GM18505 (cell line): Measurements from ENCODE around the gene RPS26.

Source experiments
- ATAC-seq: cut with Tn5 transposase; IDR thresholded peaks from one replicate; pipeline ENCODE4 v1.9.1; 2021; ENCODE audit not compliant: unreplicated experiment
- POLR2A ChIP-seq: IDR thresholded peaks from 4 replicates; pipeline ENCODE4 v1.6.1; 2011; ENCODE audit warnings: borderline replicate concordance; ENCODE audit not compliant: insufficient read depth, insufficient read length; ENCODE audit errors: extremely low read depth

The RPS26 gene

DNA sequence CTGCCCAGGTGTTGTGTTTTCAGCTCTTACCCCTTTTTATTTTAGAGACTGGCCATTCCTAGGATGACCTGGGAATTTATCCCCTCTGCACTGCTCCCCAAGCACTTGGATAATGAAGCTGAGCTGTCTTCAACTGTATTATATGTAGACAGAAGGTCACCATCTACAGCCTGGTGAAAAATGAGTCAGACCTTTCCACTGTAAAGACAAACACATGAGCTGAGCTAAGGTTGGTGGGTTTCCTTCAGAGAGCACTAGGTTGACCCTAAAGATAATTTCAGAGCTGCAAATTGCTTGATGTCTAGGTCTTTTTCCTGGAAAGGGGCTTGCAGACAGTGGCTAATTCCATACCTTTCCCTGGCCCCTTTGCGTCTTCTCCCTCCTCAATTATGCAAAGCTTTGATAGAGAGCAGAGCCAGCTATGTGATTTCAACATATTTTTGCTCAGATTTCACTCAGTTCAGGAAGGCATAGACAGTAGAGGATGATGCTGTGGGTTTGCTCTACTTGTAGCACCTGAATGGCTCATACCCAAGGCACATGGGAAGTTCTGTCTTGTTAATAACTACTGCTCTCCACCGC, 30.1 kb upstream of the RPS26 start:
- TF ChIP-seq POLR2A: no peak
- no peak for ATAC-seq

DNA sequence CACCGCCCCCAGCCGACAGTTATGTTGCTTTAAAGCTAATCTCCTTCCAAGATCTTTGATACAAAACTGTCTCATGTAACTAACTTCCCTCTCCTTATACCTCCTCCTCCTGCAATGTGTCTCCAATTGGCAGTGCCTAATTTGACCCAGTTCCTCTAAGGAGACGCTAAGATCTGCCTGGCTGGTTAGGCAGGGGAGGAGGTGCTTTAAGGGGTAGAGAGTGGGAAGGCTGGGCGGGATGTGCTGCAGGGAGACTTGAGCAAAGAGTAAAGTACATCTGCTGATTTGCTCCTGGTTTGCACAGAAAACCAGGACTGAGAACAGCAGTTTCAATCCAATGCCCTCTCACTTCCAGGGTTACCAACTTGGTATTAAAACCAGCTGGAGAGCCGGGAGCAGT, 28.2 kb upstream of the RPS26 start:
- ATAC-seq: no peak
- TF ChIP-seq POLR2A: no peak

DNA sequence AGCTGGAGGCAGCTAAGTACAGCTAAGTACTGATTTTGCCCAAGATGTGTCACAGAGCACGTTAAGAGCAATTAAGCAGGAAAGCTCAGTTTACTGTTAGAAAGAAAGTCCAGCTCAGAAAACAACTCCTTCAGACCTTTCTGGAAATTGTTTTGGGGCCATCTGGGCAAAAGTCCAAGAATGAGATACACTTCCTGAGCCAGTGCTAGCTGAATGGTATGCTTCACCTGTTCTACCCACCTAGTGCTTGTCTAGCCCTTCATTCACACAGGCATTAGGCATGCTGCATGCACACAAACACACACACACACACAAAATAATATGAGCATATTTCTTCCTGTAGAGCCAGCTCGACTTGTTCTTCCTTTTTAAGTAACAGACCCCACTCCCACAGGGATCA, 27.5 kb upstream of the RPS26 start:
- TF ChIP-seq POLR2A: no peak
- ATAC-seq: no peak

DNA sequence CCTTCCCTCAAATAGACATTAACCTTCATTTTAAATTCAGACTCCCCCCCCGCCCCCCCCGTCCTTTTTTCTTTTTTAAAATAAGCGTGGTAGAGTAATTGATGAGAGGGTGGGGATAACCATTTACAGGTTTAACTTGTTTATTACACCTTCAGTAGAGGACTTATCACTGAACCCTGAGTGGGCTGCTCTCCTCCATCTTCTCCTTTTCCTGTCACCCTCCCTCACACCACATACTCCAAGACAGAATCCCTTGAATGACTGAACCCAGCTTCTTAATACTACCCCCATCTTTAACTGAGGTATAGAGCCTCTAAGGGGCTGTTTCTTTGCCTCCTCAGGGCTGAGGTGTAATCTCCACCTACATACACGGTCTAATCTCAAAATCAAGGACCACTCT, 24.5 kb upstream of the RPS26 start:
- TF ChIP-seq POLR2A: no peak
- ATAC-seq: no peak

DNA sequence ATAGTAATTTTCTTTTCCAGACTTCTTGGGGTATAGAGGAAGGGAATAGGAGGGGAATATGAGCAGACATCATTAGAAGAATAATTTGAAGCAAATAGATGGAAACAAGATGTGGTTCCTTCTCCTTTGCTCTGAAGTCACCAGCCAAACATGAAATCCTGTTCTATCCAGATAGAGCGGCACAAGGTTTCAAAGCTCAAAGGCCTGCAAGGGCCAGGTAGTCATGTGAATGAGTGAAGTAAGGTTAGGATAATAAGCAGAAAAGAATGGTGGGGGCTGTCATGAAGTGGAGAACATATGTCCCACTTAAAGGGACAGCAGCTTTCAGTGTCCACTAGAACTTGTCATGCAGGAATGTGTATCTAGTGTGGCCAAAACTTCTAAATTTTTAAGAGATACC, 23.4 kb upstream of the RPS26 start:
- no peak for TF ChIP-seq POLR2A
- no peak for ATAC-seq

DNA sequence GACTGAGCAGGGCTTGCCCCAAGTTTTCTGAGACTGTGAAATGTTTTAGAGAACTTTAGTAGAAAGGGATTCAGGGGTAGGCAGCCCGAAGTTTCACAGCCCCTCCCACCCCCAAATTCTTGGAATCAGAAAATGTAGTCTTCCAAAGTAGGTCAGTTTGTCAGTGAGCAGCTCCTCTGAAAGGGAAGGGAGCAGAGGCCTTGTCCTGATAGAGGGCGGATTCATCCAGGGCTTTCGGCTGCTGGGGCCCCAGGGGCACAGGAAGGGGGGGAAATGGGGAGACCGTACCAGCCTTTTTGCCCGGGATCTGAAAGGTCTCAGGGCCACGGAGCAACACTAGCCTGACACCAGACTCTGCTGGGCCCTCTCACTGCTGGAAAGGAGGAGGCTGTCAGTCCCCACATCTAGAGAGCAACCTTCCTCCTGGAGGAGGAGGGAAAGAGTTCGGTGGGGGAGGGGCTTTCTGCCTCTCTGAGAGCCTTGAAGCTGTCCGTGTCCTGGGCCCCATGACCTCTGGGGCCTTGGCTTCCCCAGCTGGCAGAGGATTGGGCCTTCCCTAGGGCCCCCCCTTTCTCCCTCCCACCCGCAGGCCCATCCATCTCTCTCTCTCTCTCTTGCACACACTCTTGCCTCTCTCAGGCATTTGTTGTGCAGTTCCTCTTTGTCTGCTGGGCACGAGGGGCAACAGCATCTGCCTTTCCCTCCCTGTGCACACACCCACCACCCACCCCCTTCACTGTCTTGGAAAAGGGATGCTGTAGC, 21.1 kb upstream of the RPS26 start, which contains the start of gene IKZF4:
IKZF4 (plus strand) TSS at position 621 of the 762 bp plus-strand sequence. CDS start 451 bp downstream, outside the sequence.
- no peak for TF ChIP-seq POLR2A
- no peak for ATAC-seq

DNA sequence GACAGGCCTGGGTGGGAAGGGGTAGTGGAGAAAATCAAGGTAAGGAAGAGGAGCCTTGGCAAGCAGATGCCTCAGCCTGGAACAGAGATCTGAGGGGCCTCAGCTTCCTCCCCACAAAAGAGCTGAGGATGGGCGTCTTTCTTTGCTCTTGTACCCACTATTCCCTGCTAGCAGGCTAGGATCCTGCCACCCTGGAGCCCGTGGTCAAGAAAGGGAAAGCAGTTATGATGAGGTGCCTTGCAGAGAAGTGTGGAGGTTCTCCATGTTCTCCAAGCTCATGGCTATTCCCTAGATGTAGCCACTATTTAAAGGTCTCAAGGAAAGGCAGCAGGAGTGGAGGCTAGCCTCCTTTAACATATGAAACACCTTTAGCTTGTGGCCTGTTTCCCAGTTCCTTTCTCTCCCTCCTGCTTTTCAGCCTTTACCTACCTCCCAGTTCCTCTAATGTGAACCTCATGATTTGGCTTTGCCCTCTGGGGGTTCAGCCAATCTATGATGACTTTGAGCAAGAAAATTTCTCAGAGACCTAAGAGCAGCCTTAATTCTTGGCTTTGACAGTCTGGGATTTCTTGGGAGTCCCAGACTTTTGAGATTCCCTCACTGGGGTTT, 19.7 kb upstream of the RPS26 start:
- TF ChIP-seq POLR2A: no peak
- no peak for ATAC-seq

DNA sequence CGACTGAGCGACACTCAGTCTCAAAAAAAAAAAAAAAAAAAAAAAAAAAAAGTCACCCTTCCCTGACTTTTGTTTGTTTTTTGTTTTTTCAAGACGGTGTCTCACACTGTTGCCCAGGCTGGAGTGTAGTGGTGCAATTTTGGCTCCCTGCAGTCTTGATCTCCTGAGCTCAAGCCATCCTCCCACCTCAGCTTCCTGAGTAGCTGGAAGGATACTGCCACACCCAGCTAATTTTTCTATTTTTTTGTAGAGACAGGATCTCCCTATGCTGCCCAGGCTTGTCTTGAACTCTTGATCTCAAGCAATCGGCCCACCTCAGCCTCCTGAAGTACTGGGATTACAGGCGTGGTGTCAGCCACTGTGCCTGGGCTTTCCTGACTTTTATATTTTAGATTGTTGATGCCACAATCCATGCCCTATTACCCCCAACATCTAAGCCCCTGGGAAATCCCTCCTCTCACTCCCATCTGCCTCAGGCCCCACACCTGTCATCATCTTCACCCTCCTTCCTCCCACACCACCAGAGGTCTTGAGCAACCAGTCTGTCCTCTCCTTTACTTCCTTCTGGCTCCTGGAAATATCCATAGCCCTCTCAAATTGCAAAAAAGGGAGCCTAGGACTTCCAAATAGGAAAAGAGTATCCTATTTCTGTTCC, 13.1 kb upstream of the RPS26 start:
- ATAC-seq: no peak
- no peak for TF ChIP-seq POLR2A

DNA sequence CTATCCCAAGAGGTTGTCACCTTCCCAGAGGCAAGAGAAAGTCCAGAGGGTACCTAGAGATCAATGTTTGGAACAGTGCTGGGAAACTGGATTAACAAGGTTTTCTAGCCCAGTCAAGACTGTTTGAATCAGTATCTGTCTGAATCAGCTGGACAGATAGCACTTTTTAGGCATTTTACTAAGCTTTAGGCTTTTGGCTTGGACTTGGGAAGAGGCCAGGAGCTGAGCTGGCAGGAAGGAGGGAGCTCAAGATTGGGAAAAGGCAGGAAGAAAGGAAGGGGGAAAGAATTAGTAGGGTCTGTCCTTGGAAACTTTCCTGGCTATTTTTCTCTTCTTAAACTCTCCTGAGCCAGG, 12.6 kb upstream of the RPS26 start:
- no peak for ATAC-seq
- no peak for TF ChIP-seq POLR2A

DNA sequence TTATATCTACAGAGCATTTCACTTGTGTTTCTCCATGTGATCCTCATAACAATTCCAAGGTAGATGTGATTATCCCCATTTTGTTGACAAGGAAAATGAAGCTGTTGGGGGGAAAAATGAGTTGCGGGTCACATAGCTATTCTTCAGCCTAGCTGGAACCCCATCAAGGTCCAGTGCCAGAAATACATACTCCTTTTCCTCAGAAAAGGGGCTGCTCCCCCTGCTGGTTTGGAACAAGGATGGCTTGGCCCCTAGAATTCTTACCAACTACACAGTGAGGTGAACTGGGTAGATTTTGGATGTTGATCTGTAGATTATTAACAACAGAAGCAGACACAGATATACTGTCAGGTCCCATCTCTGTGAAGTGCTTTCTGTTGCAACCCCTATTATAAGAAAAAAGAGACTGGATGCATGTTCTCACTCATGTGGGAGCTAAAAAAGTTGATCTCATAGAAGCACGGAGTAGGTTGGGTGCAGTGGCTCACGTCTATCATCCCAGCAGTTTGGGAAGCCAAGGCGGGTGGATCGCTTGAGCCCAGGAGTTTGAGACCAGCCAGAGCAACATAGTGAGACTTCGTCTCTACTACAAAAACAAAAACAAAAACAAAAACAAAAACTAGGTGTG, 11.9 kb upstream of the RPS26 start:
- TF ChIP-seq POLR2A: no peak
- ATAC-seq: no peak

DNA sequence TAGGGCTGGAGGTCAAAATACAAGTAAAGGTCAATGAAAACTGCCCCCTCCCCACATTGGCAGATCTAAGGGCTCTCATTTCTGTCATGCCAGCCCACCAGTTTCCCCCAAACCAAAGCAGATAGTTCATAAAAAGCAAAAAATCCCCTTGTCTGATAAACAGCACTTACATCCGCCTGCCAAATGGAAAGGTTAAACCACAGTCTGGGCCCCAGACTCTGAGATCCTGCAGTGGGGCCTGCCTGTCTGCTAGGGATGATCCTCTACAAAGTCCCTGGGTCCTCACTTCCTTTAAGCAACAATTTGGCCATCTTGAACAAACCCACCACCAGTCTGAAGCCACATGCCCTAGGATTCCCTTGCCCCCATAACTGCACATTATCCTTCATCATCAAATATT, 9.7 kb upstream of the RPS26 start:
- TF ChIP-seq POLR2A: no peak
- ATAC-seq: no peak

DNA sequence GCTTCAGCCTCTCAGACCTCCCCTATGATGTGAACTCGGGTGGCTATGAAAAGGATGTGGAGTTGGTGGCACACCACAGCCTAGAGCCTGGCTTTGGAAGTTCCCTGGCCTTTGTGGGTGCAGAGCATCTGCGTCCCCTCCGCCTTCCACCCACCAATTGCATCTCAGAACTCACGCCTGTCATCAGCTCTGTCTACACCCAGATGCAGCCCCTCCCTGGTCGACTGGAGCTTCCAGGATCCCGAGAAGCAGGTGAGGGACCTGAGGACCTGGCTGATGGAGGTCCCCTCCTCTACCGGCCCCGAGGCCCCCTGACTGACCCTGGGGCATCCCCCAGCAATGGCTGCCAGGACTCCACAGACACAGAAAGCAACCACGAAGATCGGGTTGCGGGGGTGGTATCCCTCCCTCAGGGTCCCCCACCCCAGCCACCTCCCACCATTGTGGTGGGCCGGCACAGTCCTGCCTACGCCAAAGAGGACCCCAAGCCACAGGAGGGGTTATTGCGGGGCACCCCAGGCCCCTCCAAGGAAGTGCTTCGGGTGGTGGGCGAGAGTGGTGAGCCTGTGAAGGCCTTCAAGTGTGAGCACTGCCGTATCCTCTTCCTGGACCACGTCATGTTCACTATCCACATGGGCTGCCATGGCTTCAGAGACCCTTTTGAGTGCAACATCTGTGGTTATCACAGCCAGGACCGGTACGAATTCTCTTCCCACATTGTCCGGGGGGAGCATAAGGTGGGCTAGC, 7.0 kb upstream of the RPS26 start:
- no peak for ATAC-seq
- TF ChIP-seq POLR2A: no peak

DNA sequence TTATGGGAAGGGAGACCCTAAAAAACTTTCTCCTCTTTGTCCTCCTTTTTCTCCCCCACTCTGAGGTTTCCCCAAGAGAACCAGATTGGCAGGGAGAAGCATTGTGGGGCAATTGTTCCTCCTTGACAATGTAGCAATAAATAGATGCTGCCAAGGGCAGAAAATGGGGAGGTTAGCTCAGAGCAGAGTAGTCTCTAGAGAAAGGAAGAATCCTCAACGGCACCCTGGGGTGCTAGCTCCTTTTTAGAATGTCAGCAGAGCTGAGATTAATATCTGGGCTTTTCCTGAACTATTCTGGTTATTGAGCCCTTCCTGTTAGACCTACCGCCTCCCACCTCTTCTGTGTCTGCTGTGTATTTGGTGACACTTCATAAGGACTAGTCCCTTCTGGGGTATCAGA, 4.6 kb upstream of the RPS26 start:
- no peak for ATAC-seq
- TF ChIP-seq POLR2A: no peak
